ENCODE measurements around the gene PHACTR3. TPM values are rescaled to one million over a fixed set of nuclear protein-coding genes. Genes with fewer than 3 reads are reported as not detected.

PHACTR3 gene
- total RNA-seq, 2 donors from 2014 or later = 0.52 TPM; not detected in 1

DNA sequence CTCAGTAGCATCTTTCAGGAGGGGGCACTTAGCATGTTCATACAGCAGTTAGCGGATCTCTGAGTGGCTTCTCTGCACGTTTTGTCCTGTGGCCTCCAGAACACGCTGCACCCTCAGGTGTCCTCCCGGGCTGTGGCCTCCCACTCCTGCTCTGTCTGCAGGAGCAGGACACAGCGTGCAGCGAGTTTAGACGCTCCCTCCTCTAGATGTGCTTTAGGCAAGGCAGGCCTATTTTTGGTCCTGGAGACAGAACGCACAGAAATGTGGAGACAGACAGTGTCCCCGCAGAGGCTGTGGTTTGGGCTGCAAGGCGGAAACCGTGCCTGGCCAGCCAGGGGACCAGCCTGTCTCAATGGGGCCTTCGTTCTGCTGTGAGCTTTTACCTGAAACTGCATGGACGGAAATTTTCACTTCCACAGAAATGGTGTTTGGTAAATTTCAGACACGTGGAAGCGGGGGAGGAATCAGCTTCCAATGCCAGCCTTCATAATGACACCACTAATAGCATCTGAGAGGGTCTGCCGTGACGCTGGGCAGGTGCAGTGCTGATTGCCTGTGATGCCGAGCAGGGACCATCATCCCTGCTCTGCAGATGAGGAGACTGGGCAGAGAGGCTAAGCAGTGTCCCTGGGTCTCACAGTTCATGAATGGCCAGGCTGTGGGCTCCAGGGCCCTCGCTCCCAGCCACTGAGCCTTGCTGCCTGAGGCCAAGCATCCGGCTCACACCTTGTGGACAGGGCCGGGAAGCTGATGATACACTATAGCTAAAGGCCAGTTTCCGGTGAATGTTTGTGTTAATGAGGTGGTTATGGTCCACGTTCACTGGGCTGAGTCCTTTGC, 208.2 kb downstream of the PHACTR3 start:
- peaks cover 2% of the 10 kb centered on the region for H3K4me1 Mint-ChIP-seq
- no peaks in the 10 kb centered on the region for H3K36me3 Mint-ChIP-seq (ENCODE audit: low read depth)
- peaks cover 20% of the 10 kb centered on the region for H3K27me3 Mint-ChIP-seq
- H3K4me3 Mint-ChIP-seq = no peak overlapping the region
- DNase-seq = no peak
- H3K27ac Mint-ChIP-seq = no peak overlapping the region
- no peaks in the 10 kb centered on the region for H3K9me3 ChIP-seq (ENCODE audit: control insufficient read depth, low read length, poor library complexity, severe bottlenecking)
- ATAC-seq = no peak

DNA sequence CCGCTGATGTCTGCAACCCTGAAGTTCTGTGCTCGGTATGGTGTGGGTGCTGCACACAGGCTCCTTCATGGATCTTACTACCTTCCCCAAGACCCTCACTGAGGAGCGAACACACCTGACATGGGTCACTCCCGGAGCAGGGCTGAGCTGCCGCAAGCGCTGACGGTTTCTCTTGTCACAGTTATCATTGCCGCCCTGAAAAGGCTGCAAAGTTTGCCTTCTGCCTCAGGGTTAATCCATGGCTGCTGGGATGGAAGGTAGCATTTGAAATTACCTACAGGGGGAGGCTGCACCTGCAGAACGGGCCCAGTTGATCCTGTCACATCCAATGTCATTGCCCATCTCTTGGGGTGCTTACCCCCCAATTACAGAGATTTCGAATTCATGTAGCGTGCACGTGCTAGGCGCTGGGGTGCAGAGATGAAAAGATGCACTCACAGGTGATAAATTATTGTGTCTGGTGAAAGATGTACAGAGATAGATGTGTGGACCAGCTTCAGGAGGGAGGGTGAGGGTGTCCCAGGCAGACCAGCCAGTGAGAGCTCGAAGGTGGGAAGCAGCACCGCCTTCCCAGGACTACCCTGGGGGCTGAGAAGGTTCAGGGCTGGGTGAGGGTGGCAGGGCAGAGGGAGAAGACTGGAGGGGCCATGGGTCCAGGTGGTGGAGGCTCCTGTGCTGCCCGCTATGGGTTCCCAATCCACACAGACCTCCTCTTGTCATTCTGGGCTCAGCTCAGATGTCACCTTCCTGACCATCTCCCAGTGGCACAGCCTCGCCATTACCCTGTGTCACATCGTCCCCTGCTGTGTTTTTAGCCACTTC, 209.0 kb downstream of the PHACTR3 start:
- DNase-seq = no peak

DNA sequence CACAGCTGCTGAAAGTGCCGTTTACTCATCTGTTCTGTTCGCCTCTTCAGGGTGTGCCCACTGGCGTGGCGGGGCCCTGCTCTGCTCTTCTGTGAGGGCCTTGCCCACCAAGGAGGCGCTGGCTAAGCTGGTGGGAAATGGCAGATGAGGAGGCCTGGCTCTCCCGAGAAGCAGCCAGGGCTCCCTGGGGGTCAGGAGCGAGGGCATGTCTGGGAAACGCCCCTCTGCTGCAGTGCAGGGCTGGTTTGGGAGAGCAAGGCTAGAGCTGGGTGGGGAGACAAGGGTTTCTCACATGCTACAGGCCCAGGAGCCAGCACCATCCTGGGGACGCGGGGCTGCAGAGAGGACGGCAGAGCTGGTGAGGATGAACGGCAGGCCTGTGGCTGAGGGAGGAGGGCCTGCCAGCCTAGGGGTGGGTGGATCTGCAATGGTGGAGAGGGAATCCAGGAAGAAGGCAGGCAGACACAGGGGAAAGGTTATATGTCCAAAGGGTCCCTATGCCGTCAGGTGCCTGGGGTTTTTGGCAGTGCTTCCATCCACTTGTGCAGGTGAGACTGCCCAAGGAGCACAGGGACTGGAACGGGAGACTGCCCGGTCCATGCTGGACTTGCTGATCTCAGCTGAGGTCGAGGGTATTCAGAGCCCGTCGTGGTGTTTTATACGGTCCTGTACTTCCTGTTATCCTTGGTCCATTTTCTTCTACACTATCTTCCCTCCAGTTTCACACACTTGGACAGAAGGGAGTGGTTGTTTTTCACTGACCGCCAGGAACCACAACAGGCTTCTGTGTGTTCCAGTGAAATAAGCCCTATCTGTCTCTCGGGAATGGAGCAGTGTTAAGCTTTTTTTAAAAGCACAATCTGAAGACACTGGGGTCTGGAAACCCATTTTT, 209.9 kb downstream of the PHACTR3 start:
- DNase-seq (no peak), ATAC-seq (no peak)
- Mint-ChIP-seq H3K4me3 (no peak overlapping the region), H3K4me1 (peaks cover 2% of the 10 kb centered on the region), H3K36me3 (ENCODE audit: low read depth) (peaks cover 2% of the 10 kb centered on the region), H3K27ac (no peak overlapping the region), H3K27me3 (peaks cover 15% of the 10 kb centered on the region)
- no peaks in the 10 kb centered on the region for H3K9me3 ChIP-seq (ENCODE audit: control insufficient read depth, low read length, poor library complexity, severe bottlenecking)

More for the DNA sequence above, 209.0 kb downstream of the PHACTR3 start:
- H3K27ac Mint-ChIP-seq = no peak overlapping the region
- no peaks in the 10 kb centered on the region for H3K9me3 ChIP-seq (ENCODE audit: control insufficient read depth, low read length, poor library complexity, severe bottlenecking)
- no peak overlapping the region for H3K4me3 Mint-ChIP-seq
- H3K27me3 Mint-ChIP-seq = peaks cover 15% of the 10 kb centered on the region
- H3K4me1 Mint-ChIP-seq = peaks cover 2% of the 10 kb centered on the region
- no peaks in the 10 kb centered on the region for H3K36me3 Mint-ChIP-seq (ENCODE audit: low read depth)
- ATAC-seq = no peak

DNA sequence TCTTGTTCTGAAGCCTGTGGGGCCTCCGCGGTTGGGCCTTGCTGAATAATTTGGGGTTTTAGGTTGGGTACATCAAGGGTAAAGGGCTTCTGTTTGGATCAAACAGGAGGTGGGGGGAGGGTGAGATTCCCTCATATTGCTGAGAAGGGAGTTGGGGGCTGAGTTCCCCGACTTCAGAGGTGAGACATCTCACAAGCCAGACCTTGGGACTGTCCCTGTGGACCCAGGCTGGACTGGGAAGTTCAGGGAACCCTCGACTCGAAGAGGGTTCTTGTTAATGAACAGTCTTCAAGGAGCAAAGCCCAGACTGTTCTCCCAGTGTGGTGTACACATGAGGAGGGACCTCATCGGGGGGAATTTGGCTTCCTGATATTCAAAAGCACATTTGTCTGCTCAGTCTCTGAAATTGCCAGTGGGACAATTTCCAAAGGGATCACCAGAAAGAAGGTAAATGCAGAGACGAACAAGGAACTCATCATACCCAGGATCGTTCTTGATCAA, 210.6 kb downstream of the PHACTR3 start:
- no peak for DNase-seq
- Mint-ChIP-seq H3K4me3 (no peak overlapping the region), H3K27ac (no peak overlapping the region)

DNA sequence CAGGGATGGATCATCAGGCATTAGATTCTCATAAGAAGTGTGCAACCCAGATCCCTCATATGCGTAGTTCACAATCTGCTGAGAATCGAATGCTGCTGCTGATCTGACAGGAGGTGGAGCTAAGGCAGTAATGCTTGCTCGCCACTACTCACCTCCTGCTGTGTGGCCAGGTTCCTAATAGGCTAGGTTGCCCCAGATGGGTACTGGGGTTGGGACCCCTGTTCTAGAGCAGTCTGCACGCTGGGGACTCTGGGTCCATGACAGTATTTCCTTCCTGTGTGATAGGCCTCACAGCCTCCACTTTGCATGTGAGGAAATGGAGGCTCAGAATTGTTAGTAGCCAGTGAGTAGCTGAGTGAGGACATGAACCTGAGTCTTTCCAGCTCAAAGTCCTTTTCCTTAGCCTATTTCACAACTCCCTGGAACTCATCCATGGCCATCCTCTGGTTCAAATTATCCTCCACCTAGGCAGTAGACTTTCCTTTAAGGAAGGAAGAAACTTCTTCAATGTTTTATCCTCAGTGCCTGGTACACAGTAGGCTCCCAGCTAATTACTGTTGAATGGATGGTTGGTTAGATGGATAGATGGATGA, 211.9 kb downstream of the PHACTR3 start:
- H3K9me3 ChIP-seq (ENCODE audit: control insufficient read depth, low read length, poor library complexity, severe bottlenecking) = no peaks in the 10 kb centered on the region
- Mint-ChIP-seq H3K27me3 (peaks cover 20% of the 10 kb centered on the region), H3K4me1 (no peaks in the 10 kb centered on the region), H3K36me3 (ENCODE audit: low read depth) (peaks cover 2% of the 10 kb centered on the region), H3K27ac (no peak overlapping the region), H3K4me3 (no peak overlapping the region)
- DNase-seq = no peak
- ATAC-seq = no peak

More for the DNA sequence above, 210.6 kb downstream of the PHACTR3 start:
- no peak for ATAC-seq
- H3K9me3 ChIP-seq (ENCODE audit: control insufficient read depth, low read length, poor library complexity, severe bottlenecking) = no peaks in the 10 kb centered on the region
- Mint-ChIP-seq H3K27me3 (peaks cover 15% of the 10 kb centered on the region), H3K4me1 (peaks cover 2% of the 10 kb centered on the region), H3K36me3 (ENCODE audit: low read depth) (peaks cover 2% of the 10 kb centered on the region)

DNA sequence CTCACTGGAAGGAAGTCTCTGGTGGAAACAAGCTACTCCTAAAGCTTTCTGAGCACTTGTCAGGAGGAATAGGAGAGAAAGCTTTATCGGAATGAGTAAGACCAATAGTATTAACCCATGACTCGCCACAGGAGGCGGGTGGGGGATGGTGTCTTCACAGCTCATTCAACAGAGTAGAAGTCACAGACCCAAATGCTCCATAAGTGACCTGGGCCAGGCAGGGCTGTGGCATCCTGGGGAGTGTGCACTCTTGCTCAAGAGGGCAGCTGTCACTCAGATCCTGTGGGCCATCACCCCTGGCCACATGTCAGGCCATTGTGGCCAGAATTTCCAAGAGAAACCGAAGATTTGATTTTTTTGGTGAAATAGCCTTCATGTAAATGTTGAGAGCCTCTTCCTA, 213.1 kb downstream of the PHACTR3 start:
- Mint-ChIP-seq H3K36me3 (ENCODE audit: low read depth) (peaks cover 2% of the 10 kb centered on the region), H3K4me3 (no peak overlapping the region), H3K4me1 (no peaks in the 10 kb centered on the region), H3K27ac (no peak overlapping the region), H3K27me3 (peaks cover 18% of the 10 kb centered on the region)
- ATAC-seq (no peak), DNase-seq (no peak)
- H3K9me3 ChIP-seq (ENCODE audit: control insufficient read depth, low read length, poor library complexity, severe bottlenecking) = no peaks in the 10 kb centered on the region

DNA sequence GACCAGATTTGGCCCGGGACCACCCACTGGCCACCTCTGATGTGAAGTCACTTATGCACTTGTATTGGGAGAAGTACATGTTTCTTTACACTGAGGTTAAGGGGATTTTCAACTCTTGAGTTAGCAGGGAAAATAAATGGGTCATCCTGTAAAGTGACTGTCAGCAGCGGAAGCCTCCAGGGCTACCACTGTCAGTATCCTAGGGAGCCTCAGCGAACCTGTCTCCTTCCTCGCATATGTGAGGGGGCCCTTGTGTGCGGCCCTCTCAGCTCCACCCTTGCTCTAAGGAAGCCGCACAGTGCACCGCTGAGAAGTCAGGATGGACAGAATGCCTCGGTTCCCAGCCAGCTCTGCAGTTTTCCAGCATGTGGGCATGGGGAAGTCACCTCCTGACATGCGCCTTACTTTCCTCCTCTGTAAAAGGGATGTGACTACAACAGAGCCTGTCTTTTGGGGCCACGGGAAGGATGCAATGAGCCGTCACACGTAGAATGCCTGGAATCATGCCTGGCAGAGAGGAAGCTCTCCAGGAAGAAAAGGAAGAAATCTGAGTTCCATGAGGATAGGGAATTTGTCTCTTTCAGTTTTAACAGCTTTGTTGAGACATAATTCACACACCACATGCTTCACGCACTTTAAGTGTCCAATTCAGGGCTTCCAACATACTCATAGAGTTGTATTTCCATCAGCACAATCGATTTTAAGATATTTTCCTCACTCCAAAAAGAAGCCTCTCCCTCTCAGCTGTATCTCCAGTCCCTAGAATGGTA, 213.7 kb downstream of the PHACTR3 start:
- Mint-ChIP-seq H3K36me3 (ENCODE audit: low read depth) (peaks cover 2% of the 10 kb centered on the region), H3K27ac (no peak overlapping the region), H3K27me3 (peaks cover 21% of the 10 kb centered on the region), H3K4me3 (no peak overlapping the region), H3K4me1 (no peaks in the 10 kb centered on the region)
- ATAC-seq (no peak), DNase-seq (no peak)
- H3K9me3 ChIP-seq (ENCODE audit: control insufficient read depth, low read length, poor library complexity, severe bottlenecking) = no peaks in the 10 kb centered on the region

DNA sequence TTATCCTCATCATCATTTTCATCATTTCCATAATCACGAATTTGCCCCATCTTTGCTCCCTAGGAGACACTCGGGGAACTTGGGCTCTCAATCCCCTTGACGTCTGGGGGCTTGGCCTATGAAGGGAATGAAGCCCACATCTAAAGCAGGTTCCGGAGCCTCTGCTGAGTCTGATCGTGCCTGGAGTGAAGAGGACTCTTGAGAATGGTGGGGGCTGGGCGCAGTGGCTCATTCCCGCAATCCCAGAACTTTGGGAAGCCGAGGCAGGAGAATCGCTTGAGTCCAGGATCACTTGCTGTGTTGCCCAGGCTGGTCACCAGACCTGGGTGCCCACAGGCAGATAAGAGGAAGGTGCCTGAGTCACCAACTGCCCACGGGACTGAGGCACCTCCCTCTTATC, 214.6 kb downstream of the PHACTR3 start:
- ATAC-seq (no peak), DNase-seq (no peak)
- Mint-ChIP-seq H3K27ac (no peak overlapping the region), H3K27me3 (peaks cover 21% of the 10 kb centered on the region), H3K4me3 (no peak overlapping the region), H3K36me3 (ENCODE audit: low read depth) (peaks cover 2% of the 10 kb centered on the region), H3K4me1 (no peaks in the 10 kb centered on the region)
- no peaks in the 10 kb centered on the region for H3K9me3 ChIP-seq (ENCODE audit: control insufficient read depth, low read length, poor library complexity, severe bottlenecking)

DNA sequence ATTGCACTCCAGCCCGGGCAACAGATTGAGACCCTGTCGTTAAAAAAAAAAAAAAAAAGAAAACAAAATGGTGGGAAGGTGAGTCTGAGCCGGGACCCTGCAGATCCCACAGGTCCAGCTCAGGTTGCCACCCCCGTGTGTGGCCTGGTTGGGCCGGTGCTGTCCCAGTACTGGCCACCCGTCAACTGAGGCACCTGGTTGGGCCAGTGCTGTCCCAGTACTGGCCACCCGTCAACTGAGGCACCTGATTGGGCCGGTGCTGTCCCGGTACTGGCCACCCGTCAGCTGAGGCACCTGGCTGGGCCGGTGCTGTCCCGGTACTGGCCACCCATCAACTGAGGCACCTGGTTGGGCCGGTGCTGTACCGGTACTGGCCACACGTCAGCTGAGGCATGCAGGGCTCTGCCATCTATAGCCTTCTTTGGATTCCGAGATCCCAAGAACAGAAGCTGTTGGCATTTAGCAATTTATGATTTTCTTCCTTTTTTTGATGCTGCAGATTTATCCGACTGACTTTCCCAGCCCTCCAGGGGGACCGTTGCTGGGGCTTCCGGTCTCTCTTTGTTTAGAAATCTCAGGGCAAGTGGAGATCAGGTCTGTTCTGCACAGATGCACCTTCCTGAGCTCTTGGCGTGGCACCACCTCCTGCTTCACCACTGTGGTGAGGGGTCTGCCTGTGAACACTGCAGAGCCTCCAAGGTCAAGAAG, 215.3 kb downstream of the PHACTR3 start:
- H3K27ac Mint-ChIP-seq = no peak overlapping the region
- H3K27me3 Mint-ChIP-seq = peaks cover 18% of the 10 kb centered on the region
- ATAC-seq = no peak
- H3K4me3 Mint-ChIP-seq = no peak overlapping the region
- H3K36me3 Mint-ChIP-seq (ENCODE audit: low read depth) = peaks cover 2% of the 10 kb centered on the region
- no peaks in the 10 kb centered on the region for H3K4me1 Mint-ChIP-seq
- H3K9me3 ChIP-seq (ENCODE audit: control insufficient read depth, low read length, poor library complexity, severe bottlenecking) = no peaks in the 10 kb centered on the region
- DNase-seq = no peak

DNA sequence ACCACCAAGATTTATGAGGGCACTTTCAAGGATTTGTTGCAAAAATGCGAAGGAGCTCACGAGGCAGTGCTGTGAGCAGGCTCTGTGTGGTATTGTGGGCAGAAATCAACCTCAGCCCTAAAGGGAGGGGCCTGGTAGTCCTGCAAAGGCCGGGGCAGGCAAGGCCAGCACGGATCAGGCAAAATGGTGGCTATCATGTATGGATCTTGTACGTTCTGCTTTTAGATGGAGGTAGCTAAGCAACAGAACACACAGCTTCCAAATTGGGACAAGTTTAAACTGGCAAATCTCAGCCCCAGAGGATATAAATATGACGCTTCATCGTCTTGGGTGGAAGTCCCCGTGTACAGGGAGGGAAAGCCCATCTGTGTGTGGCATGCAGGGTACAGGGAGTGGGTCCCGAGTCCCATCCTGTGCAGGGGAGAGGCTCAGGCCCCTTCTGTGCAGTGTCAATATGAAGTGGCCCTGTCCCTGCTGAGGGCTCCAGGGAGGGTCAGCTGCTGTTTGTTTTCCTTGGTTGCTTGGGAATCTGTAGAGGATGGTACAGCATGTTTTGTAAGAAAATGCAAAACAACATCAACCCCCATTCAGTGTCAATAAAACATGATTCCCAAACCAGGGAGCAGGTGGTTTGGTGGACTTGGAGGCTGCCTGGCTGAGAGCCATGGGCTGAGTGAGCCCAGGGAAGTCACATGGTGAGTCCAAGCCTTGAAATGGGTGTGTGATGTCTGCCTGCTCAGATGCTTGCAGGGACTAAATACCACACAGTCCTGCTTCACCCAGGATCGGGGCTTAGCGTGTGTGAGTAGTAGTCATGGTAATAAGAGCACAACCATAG, 216.1 kb downstream of the PHACTR3 start:
- ATAC-seq (no peak), DNase-seq (no peak)
- Mint-ChIP-seq H3K36me3 (ENCODE audit: low read depth) (peaks cover 2% of the 10 kb centered on the region), H3K4me3 (no peak overlapping the region), H3K4me1 (no peaks in the 10 kb centered on the region), H3K27me3 (peaks cover 23% of the 10 kb centered on the region), H3K27ac (no peak overlapping the region)
- H3K9me3 ChIP-seq (ENCODE audit: control insufficient read depth, low read length, poor library complexity, severe bottlenecking) = no peaks in the 10 kb centered on the region

DNA sequence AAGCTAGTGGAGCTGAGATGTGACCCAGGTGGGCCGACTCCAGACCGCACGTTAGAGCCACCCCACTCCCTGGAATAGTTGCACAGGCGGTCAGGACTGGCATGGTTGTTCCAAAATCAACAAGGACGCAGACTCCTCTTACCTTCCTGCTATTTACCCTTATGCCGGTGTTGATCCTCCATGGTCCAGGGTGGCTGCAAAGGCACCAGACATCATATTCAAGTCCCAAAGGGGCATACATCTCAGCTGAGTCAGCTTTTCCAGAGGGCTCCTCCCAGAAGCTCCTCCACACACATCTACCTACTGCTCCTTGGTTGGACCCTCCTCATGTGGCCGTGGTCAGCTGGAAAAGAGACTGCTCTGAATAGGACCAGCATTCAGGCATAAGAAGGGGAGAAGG, 216.9 kb downstream of the PHACTR3 start:
- H3K36me3 Mint-ChIP-seq (ENCODE audit: low read depth) = peaks cover 2% of the 10 kb centered on the region
- no peak overlapping the region for H3K4me3 Mint-ChIP-seq
- DNase-seq (no peak), ATAC-seq (no peak)
- peaks cover 28% of the 10 kb centered on the region for H3K27me3 Mint-ChIP-seq
- H3K4me1 Mint-ChIP-seq = no peaks in the 10 kb centered on the region
- no peaks in the 10 kb centered on the region for H3K9me3 ChIP-seq (ENCODE audit: control insufficient read depth, low read length, poor library complexity, severe bottlenecking)
- H3K27ac Mint-ChIP-seq = no peak overlapping the region

All from T-helper 17 cell (primary cell).